NCI-H2196 treated with DMSO at 0.1 percent for 48 hours (cell line): Measurements from ENCODE around the gene AKNAD1.

ENCODE experiments used
- DNase-seq: peaks from one replicate; lab custom pipeline; 2025; ENCODE audit not compliant: unreplicated experiment; lab: John Stamatoyannopoulos, UW

The AKNAD1 gene

DNA sequence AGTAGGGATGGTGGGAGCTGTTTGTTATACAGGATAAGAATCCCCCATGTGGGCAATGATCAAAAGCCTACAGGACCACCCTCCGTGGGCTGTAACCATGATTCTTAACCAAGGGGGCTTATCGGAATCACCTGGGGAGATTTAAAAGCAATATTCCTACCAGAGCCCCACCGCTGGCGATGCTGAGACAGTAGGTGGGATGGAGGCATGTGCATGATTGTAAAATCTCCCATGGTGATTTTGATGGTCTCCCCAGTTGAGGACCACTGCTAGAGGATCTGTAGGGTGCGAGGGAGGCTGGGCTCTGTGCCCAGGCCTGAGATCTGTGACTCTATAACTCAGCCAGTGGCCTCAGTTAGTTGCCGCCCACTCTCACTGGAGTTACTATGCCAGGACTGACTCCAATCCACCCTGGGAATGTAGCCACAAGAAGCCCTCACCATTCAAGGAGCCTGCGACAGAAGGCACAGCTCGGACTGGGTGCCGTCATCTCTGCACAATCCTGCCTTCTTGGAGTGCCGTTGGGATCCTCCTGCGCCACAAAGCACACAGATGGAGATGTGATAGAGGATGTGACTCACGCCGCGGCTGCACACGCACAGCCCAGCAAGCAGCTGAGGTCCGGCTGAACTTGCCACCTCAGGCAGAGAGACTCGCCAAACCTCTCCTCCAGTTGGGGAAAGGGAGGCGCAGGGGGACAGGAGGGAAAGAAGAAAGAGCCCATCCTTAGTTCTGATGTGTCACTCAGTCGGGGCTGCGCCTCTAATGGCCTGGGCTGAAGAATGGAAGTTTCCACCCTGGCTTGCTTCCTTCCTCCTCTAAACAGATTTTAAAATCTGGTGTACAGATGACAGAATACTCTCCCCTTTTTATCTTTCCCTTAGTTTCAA, 26.5 kb downstream of the AKNAD1 start:
- peak; percentile 31 for DNase-seq

DNA sequence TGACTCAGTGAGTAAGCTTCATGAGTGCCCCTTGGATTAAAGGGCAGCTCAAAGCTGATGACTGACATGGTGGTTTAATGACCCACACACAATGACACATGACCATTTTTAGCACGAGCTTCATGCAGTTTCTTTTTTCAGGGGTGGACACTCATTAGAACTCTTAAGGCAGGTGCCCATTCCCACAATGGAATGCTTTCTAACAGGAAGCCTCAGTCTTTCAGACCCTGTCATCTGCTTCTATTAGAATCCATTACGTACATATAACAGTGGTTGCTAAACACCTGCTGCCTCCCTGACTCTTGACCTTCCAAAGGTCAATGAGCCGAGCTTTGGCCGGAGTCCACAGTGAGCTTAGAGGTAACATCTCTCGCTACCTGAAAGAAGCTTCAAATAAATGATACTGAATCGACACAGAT, 27.4 kb downstream of the AKNAD1 start:
- peak; percentile 65 for DNase-seq

DNA sequence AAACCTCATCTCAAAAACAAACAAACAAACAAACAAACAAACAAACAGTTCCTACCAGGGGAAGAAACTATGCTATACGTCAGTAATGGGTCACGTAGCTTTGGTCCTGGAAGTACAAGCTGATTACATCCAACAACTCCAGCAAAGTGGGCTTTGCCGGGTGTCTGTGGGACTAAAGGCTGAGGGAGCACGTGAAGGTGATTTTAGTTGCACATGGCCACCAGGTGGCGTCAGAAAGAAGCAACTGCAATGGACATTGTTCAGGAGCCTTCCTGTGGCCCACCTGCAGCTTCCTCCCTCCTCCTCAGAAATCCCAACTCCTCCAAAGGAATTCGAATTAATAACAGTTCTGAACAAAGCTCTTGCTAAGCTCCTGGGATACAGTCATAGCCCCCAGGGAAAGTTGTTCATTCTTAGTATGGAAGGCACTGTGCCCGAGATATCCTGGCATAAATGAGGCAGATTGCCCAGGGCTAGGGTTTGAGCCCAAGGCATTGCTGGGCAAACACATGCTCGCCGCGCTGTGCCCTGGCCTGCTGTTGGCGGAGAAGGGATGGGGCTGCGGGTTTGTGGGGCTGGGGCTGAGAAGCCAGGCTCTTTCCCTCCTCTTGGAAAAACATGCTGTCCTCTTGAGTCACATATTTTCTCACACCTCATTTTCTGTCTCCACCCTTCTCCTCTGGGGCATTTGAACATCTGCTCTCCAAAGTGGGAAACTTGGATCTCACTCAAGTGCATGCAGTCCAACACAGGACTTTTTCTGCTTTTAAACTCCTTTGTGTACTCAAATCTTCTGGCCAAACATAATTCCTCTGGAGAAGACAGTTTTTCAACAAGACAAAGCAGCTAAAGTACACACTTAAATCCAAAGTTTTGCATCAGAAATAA, 28.6 kb downstream of the AKNAD1 start:
- DNase-seq = peak; percentile 26

DNA sequence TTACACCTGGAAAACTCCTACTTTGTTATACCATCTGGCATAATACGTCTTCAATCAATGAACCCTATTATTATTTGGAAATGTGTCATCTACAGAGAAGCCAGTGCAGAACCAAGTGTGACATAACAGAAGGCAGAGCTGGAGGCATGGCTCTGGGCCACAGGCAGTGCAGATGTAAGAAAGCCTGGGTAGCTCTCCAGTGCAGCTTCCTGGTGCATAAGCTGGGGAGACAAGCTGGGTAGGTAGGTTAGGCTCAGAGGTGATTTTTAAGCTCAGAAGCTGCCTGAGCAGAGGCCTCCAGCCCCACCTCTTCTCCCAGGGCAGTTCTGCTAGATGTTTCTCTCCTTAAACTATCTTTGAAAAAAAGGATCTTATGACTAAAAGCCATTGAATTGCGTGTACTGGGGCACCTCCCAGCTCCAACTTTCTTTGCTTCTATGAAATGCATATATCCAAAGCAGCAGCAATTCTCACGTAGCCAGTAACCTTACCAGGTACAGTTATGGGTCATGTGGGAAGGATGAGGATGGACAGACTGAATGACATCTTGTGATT, 30.7 kb downstream of the AKNAD1 start:
- no peak for DNase-seq

DNA sequence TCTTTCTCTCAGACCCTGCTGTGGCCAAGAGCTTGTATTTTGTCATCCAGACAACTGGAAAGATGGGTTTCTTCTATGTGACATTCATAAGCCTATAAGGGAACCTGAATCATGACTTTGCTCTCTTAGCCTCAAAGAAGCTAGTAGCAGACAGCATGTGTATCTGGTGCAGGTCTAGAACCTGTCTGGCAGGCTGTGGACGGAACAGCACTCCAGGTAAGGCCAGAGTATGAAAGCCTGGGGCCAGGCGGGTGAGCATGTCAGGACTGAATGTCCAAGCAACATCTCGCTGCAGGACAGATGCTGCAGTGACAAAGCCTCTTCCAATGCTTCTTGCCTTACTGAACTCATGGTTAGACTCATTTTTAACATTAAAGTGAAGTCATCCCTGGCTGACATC, 32.8 kb downstream of the AKNAD1 start:
- DNase-seq = no peak

DNA sequence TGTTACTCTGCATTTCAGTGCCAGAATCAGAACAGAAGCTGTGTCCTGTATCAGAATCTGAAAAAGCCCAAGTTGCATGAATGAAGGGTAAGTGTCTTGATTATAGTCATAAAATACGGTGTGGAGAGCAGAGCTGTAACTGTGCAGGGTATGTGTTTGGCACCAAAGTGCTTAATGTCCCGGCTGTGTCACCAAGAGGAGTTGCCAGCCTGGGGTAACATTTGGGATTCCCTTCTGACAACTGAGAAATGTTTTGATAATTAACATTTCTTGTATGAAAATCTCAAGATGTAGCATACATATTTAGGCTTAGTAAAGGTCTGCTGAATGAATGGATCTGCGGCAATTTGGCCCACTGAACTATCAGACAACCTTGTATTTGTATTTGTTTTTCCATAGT, 33.3 kb downstream of the AKNAD1 start:
- DNase-seq = no peak

DNA sequence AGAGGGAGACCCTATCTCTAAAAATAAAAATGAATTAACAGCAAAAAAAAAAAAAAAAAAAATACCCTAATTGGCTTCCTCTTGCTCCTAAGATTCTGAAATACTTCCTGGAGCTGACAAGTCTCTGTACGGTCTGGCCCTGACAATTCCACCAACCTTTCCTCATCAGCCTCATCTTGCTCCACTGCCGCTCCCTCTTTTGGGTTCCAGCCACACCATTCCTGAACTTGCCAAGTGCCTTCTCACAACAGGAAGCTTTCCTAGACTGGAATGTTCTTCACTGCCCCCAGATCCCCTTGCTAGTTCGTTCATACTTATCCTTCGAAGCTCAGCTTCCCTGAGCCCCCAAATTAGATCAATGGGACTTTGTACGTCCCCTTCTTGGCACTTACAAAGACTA, 37.0 kb downstream of the AKNAD1 start:
- DNase-seq = no peak

DNA sequence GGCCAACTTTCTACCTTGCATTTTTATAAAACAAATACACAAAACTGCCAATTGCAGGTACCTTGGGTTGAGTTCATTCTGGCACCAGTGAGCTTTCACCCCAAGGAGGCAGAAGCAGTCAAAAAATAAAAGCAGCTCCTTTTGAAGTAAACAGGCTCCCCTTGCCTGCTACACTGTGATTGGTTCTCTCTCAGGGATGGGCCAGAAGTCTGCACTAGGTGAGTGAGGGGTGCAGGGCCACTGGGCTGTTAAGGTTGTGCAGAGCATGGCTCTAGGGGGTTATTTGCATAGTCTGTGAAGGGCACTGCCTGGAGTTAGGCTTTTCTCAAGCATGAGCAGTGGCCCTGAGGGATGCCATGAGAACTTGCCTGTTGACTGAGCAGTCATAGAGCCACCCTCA, 39.1 kb downstream of the AKNAD1 start:
- no peak for DNase-seq

DNA sequence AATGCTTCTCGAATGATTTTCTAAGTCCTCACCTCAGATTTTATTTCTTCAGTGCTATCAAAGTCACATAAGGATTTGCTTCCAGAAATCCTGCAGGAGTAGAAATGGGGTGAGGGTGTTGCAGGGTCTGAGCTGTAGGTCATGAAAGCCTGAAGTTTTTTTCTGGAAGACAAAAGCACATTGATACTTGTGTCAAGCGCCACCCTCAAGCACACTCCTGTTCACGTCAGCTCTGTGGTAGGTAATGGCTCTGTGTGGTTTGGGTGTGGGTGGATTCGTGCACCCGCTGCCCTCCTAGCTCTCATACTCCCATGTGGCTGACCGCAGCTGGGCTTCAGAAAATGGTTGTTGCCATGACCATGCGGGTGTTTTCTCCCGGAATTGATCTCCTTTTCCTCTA, 39.9 kb downstream of the AKNAD1 start:
- no peak for DNase-seq

DNA sequence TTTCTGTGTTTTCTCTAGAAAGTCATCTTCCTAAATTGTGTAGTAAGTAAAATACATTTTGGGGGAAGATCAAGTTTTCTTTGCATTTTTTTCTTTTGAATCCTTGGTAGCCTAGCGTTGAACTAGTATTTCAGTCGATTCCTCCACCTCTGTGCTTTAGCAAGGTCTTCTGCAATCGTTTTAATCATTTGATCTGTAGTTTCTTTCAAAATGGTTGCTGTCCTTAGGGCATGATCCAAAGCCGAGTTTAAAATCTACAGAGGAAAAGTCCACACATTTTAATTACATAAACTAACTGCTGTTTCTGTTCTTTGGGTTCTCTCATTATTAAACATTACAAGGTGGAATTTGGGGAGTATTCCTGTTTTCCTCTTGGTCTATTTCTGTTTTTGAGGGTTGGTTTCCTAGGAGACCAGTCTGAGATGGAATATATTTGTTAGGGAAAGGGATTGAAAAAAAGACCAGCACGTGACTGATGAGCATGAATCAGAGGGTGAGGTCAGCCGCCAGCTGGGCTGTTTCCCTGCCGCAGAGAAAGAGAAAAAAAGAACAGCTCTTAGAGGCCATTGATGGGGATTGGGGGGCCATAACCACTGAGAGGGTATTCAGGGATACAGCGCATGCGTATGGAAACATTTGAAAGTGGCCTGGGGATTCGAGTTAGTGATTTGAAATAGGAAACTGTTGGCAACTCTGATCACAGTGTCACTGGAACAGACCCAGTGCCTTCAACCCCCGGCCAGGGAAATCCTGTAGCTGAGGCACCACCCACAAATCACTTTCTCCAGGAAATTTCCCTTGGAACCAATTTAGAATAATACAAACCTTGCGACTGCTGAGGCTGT, 40.6 kb downstream of the AKNAD1 start:
- DNase-seq = peak; percentile 91

DNA sequence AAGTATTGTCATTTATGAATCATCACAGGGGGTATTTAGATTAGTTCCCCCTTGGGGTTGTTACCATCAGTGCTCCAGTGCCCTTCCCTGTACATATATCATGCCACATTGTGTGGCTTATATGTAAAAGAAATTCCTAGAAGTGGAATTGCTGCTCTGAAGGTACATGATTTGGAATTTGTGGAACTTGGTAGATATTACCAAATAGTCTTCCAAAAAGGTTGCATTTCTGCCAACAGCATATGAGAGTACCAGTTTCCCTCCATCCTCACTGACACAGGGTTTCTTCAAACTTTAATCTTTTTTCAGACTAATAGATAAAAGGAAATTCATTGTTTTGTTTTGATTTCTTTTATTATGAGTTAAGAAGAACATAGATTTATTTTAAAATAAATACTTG, 41.3 kb downstream of the AKNAD1 start:
- DNase-seq = no peak

DNA sequence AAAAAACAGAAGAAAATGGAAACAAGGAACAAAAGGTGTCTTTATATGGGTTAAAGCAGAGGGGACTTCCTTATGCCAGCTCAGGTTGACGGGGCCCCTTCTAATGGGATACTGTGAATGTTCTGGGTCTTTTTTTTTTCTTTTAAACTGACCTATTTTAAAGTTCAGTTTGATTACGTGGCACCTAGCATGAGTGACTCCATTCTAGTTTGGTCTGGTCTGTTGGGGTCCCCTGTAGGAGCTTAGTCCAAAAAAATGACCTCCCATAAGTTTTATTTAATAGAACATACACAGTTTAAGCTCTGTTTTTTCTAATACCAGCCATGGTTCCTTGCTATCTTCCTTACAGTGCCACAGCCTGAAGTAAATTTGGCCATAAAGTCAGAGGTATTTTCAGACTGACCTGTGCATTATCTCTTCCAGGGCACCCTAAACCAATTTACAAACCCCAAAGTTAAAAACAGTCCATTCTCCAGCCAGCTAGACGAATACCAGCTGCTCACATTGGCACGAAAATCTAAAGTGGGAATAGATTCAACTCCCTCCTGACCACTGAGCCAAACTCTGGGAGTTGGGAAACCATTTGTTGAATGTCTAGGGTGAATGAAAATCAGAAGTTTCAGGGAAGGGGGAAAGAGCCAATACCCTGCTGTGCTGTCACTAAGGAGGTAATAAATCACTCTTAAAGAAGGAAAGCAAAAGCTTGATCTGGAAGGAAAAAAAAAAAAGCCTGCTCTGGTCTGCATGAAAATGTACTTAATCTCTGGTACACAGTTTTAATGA, 42.4 kb downstream of the AKNAD1 start:
- no peak for DNase-seq

DNA sequence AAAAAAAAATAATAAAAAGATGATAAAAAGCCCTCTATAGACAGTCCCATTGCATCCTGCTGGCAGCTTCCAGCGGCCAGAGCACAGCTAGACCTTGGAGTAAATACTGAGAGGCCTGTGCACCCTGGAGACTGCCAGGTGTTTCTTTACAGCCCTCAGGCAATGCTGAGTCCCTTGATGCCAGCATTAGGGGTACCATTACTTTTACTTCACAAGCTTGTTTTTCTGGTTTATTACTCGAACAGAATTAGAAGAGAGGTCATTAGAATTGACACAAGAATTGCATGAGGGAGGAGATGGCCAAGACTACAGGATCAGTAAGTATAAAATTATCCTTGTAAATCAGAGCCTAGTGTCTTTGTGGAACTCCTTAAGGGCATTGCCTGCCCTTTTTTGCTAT, 43.6 kb downstream of the AKNAD1 start:
- DNase-seq = no peak

DNA sequence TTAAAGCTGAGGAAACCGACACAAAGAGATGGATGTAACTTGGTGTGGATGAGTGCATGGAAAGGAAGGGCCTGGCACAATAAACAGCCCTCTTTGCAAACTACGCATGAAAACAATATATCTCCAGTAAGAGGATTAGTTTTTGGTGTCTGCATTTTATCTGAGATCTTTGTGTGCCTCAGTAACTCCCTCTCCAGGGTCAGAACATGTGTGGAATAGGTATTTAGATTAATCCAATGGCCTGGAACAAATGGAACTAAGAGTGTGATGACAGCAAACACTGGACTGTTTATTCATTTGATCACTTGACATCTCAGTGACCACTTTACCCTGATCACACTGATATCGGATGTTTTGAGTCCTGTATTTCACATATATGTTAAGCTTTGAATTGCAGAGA, 45.3 kb downstream of the AKNAD1 start:
- no peak for DNase-seq

DNA sequence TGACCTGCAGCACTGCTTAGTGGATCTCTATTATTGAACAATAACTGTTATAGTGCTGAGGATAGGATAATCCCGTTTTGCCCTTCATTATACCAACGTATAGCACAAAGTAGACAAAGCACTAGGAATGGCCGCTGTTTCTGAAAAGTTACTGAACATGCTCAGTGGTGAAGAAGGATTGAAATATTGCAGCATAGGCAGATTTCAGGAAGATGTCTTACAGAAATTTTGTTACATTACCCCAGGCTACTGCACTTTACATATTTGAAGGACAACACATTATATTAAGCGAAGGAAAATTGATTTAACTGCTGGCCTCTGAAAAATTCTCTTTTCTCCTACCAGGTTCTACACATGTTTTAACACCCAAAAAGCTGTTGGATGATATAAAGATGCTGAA, 48.5 kb downstream of the AKNAD1 start:
- no peak for DNase-seq

DNA sequence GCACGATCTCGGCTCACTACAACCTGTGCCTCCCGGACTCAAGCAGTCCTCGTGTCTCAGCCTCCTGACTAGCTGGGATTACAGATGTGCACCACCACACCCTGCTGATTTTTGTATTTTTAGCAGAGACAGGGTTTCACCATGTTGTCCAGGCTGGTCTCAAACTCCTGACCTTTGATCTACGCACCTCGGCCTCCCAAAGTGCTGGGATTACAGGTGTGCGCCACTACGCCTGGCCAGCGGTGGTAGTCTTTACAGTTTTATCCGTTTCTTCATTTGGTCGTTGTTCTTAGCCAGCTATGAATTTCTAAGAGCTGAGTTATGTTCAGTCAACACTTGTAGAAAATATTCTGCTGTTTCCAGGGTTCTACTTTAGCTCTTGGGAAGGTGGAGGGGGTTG, 53.3 kb downstream of the AKNAD1 start:
- DNase-seq = no peak

DNA sequence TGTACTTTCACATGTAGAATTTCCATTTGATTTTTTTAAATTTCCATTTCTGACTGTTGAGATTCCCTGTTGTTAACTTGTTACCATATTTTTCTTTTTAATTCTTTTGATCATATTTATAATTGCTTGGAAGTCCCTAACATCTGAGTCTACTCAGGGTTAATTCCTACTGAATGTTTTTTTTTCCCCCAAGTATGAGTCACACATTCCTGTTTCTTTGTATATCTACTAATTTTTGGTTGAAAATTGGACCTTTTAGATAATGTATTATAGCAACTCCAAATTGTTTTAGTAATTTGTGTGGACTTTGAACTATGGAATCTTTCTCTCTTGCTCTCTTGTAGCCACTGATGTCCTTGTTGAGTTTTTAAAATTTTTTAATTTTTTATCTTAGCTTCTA, 55.8 kb downstream of the AKNAD1 start:
- no peak for DNase-seq

DNA sequence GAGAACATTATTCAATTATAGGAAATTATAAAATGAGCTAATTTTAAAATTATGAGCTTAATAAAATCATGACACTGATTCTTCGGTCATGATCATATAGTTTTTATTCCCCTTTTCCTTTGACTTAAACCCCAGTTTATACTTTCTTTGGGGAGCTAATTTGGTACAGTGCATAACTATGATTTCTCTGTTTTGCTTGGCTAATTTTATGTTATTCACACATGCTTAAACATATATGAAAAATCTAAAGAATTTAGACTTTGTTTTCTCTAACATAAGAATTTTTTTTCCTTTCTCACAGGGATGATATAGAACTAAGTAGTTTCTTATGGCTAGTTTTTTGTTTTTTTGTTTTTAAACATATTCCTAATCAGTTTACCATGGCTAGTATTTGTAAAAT, 57.9 kb downstream of the AKNAD1 start:
- DNase-seq = no peak

DNA sequence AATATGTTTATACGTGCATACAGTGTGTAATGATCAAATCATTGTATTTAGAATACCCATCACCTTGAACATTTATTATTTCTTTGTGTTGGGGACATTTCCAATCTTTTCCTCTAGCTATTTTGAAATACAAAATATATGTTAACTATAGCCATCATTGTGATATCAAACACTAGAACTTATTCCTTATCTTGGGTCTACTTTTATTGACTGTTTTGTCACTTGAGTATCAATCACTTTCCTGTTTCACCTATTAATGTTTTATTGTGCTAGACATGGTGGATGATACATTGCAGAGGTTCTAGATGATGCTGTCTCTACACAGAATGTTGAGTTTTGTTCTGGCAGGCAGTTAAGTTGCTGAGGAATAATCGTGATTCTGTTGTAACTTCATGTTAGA, 64.5 kb downstream of the AKNAD1 start:
- DNase-seq = no peak

DNA sequence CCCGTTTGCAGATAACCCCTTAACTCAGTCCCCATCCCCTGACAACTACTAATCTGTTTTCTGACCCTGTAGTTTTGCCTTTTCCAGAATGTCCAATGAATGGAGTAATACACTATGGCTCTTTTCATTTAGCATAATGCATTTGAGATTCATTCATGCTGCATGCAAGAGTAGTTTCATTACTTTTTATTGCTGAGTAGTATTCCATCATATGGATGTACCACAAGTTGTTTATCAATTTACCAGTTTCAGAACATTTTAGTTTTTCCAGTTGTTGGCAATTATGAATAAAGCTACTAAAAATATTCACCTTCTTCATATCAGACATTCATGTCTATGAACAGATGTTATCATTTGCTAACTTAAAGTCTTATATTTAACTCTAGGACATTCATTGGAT, 65.1 kb downstream of the AKNAD1 start:
- DNase-seq = no peak
